SK-N-SH (cell line): ENCODE data around the gene POU2AF1. TPM values are rescaled to one million over a fixed set of nuclear protein-coding genes. Genes with fewer than 3 reads are reported as not detected.

Source experiments
- CTCF ChIA-PET: fragments of 300-600, 350-600 bp; formaldehyde crosslinking; extraction: SDS; loops from one replicate; lab custom pipeline; 2021; lab: Yijun Ruan, JAX
- POLR2A ChIA-PET: fragments of 350-600 bp; sonication (Branson Sonifier 250); formaldehyde crosslinking; extraction: SDS; loops from one replicate; lab custom pipeline; 2020; ENCODE audit warnings: antibody characterized with exemption, inconsistent platforms; lab: Yijun Ruan, JAX
- DNase-seq: peaks from one replicate; pipeline ENCODE4 v3.0.0; 2012
- H2AFZ ChIP-seq: fragments of 200-600 bp; sonication (generic); 2 replicates; pipeline ENCODE4 v1.8.1; 2016; ENCODE audit warnings: antibody characterized with exemption, mild to moderate bottlenecking, low read depth
- H3F3A ChIP-seq: fragments of 200-600 bp; sonication (generic); replicated peaks from 2 replicates; pipeline ENCODE3; 2016; ENCODE audit warnings: antibody characterized with exemption, mild to moderate bottlenecking; ENCODE audit not compliant: insufficient read depth
- H3K27ac ChIP-seq, 2 experiments: fragments of 200-500 bp in 1 of 2; fragments of 200-600 bp in 1 of 2; sonication (Bioruptor generic) in 1 of 2; sonication (generic), shearing (Covaris generic) in 1 of 2; 2 replicates each; pipeline versions ENCODE4 v1.5.1 to v1.6.1; 2014 to 2016; ENCODE audit warnings: low read depth in 2 of 2, inconsistent platforms in 1 of 2, low read length in 1 of 2, mild to moderate bottlenecking in 1 of 2, mixed read lengths in 1 of 2
- H3K27me3 ChIP-seq: fragments of 200-600 bp; sonication (generic), shearing (Covaris generic); 2 replicates; pipeline ENCODE4 v1.6.1; 2016; ENCODE audit warnings: mixed run types; ENCODE audit not compliant: insufficient read depth
- H3K36me3 ChIP-seq, 2 experiments: fragments of 200-500 bp in 1 of 2; fragments of 200-600 bp in 1 of 2; sonication (Bioruptor generic) in 1 of 2; sonication (generic) in 1 of 2; replicated peaks in 1 of 2; 2 replicates each; pipeline versions ENCODE3 to v1.5.1; 2014 to 2016; ENCODE audit warnings: low read length in 1 of 2, mild to moderate bottlenecking in 1 of 2; ENCODE audit not compliant: insufficient read depth in 2 of 2, control insufficient read depth in 1 of 2
- H3K4me1 ChIP-seq, 2 experiments: fragments of 200-500 bp in 1 of 2; fragments of 200-600 bp in 1 of 2; sonication (Bioruptor generic) in 1 of 2; sonication (generic), shearing (Covaris generic) in 1 of 2; 2 replicates each; pipeline versions ENCODE4 v1.5.1 to v1.6.1; 2014 to 2016; ENCODE audit warnings: low read depth in 1 of 2, low read length in 1 of 2, mixed run types in 1 of 2; ENCODE audit not compliant: insufficient read depth in 2 of 2, control insufficient read depth in 1 of 2
- H3K4me2 ChIP-seq: fragments of 200-600 bp; sonication (generic), shearing (Covaris generic); 2 replicates; pipeline ENCODE4 v1.6.1; 2017; ENCODE audit warnings: mixed run types
- H3K4me3 ChIP-seq, 2 experiments: fragments of 200-500 bp in 1 of 2; fragments of 200-600 bp in 1 of 2; sonication (Bioruptor generic) in 1 of 2; sonication (generic), shearing (Covaris generic) in 1 of 2; 2 replicates each; pipeline versions ENCODE4 v1.5.1 to v1.8.1; 2014 to 2016; ENCODE audit warnings: low read depth in 2 of 2, inconsistent platforms in 1 of 2, low read length in 1 of 2, mild to moderate bottlenecking in 1 of 2, mixed read lengths in 1 of 2, moderate library complexity in 1 of 2
- H3K79me2 ChIP-seq: fragments of 200-600 bp; sonication (generic); 2 replicates; pipeline ENCODE4 v1.8.1; 2017; ENCODE audit warnings: mild to moderate bottlenecking; ENCODE audit not compliant: insufficient read depth
- H3K9ac ChIP-seq: fragments of 200-600 bp; sonication (generic); 2 replicates; pipeline ENCODE4 v1.6.1; 2017; ENCODE audit warnings: mixed run types
- H3K9me2 ChIP-seq: fragments of 200-600 bp; sonication (generic); 2 replicates; pipeline ENCODE4 v1.6.1; 2017; ENCODE audit warnings: mixed run types
- H3K9me3 ChIP-seq: fragments of 200-600 bp; sonication (generic); 2 replicates; pipeline ENCODE4 v1.6.1; 2017; ENCODE audit warnings: mixed run types, mild to moderate bottlenecking, moderate library complexity
- H4K20me1 ChIP-seq: fragments of 200-600 bp; sonication (generic); 2 replicates; pipeline ENCODE4 v1.6.1; 2017; ENCODE audit warnings: mild to moderate bottlenecking, mixed run types; ENCODE audit not compliant: insufficient read depth
- CHD2 ChIP-seq: fragments of 150-350 bp; IDR thresholded peaks from 2 replicates; pipeline ENCODE4 v1.6.1; 2018; ENCODE audit warnings: low read length; ENCODE audit not compliant: partially characterized antibody
- ELF1 ChIP-seq: IDR thresholded peaks from 2 replicates; pipeline ENCODE4 v1.4.0; 2012
- EP300 ChIP-seq, 2 experiments: IDR thresholded peaks; 2 replicates each; pipeline versions ENCODE4 v1.4.0 to v1.6.1; 2012; ENCODE audit warnings: borderline replicate concordance in 1 of 2, low read depth in 1 of 2, low read length in 1 of 2
- EZH2phosphoT487 ChIP-seq: fragments of 200-600 bp; sonication (generic); IDR thresholded peaks from 2 replicates; pipeline ENCODE4 v1.6.1; 2017; ENCODE audit warnings: low read depth, mixed run types, mild to moderate bottlenecking, antibody characterized with exemption, moderate library complexity, borderline replicate concordance
- GATA2 ChIP-seq: sonication (generic); formaldehyde crosslinking; IDR thresholded peaks from 2 replicates; pipeline ENCODE4 v1.5.0; 2020; ENCODE audit warnings: mild to moderate bottlenecking, missing genetic modification reagents
- MEF2A ChIP-seq: IDR thresholded peaks from 2 replicates; pipeline ENCODE4 v1.4.0; 2012; ENCODE audit warnings: low read depth, borderline replicate concordance
- MXI1 ChIP-seq: IDR thresholded peaks from 2 replicates; pipeline ENCODE4 v1.6.1; 2012; ENCODE audit warnings: mild to moderate bottlenecking, low read depth, low read length, improper control_type of control experiment
- NFIC ChIP-seq: IDR thresholded peaks from 2 replicates; pipeline ENCODE4 v1.4.0; 2012; ENCODE audit warnings: borderline replicate concordance
- POLR2AphosphoS5 ChIP-seq: IDR thresholded peaks from 2 replicates; pipeline ENCODE4 v1.6.1; 2012; ENCODE audit warnings: low read depth, low read length
- RFX5 ChIP-seq: IDR thresholded peaks from 2 replicates; pipeline ENCODE4 v1.6.1; 2012; ENCODE audit warnings: mild to moderate bottlenecking, improper control_type of control experiment, low read length
- RXRA ChIP-seq: IDR thresholded peaks from 2 replicates; pipeline ENCODE4 v1.4.0; 2012; ENCODE audit warnings: low read depth, mild to moderate bottlenecking, borderline replicate concordance
- TEAD4 ChIP-seq: IDR thresholded peaks from 2 replicates; pipeline ENCODE4 v1.4.0; 2012; ENCODE audit warnings: mild to moderate bottlenecking, borderline replicate concordance; ENCODE audit not compliant: insufficient read depth
- USF2 ChIP-seq: fragments of 150-350 bp; IDR thresholded peaks from 2 replicates; pipeline ENCODE4 v1.6.1; 2017; ENCODE audit warnings: antibody characterized with exemption, low read length, low read depth, borderline replicate concordance
- WGBS: methylation state at CpG from one replicate; pipeline ENCODE4 v1.1.6; 2017; ENCODE audit warnings: low lambda C conversion rate; 5-methylcytosine and 5-hydroxymethylcytosine counted together
- polyA plus RNA-seq, 3 experiments: library from polyadenylated mRNA; depleted of rRNA; stranded (reverse); fragments of >200 nt; gene quantifications; 2 replicates each; pipeline ENCODE4 v1.2.3, GENCODE V29; 2012

POU2AF1 gene
- polyA plus RNA-seq, 1 of the 3 experiments (the other 2 are of a cell fraction) = 0.07 TPM

GRCh38 chr11:111410951-111411350 lies 31.9 kb upstream of the POU2AF1 start:
- CTCF ChIA-PET = interaction anchor here (0.6 to 3.5 kb wide), 4 partner anchors 12 to 1841 kb away, joined by 3 to 14 read pairs (median 8); no protein-coding TSS in a partner anchor
- H3K27me3 ChIP-seq = no peaks in the 10 kb centered on the region; the same call in 1 of the 2 replicates

GRCh38 chr11:111409915-111410314 lies 30.8 kb upstream of the POU2AF1 start:
- DNase-seq = no peak
- CTCF ChIA-PET = interaction anchor here (0.7 to 3.5 kb wide), 3 partner anchors 13 to 36 kb away, joined by 3 to 12 read pairs (median 4); no protein-coding TSS in a partner anchor
- Histone ChIP-seq H3K9ac (no peak overlapping the region), H4K20me1 (no peaks in the 10 kb centered on the region), H2AFZ (no peak overlapping the region), H3K79me2 (no peaks in the 10 kb centered on the region), H3K9me2 (no peaks in the 10 kb centered on the region), H3F3A (no peaks in the 10 kb centered on the region), H3K4me2 (no peak overlapping the region), H3K36me3 (no peaks in the 10 kb centered on the region), H3K9me3 (no peaks in the 10 kb centered on the region), H3K27me3 (no peaks in the 10 kb centered on the region; the same call in 1 of the 2 replicates), H3K4me1 (no peaks in the 10 kb centered on the region), H3K4me3 (no peak overlapping the region), H3K27ac (no peak overlapping the region)
- POLR2A ChIA-PET = no interaction called here
- 20% methylated on average over 1 of the region's 1 CpG for WGBS
- TF ChIP-seq NFIC (no peak), RXRA (no peak), USF2 (no peak), TEAD4 (no peak)

More at GRCh38 chr11:111410951-111411350, 31.9 kb upstream of the POU2AF1 start:
- no peaks in the 10 kb centered on the region for H3F3A ChIP-seq
- no peak overlapping the region for H3K27ac ChIP-seq
- no peaks in the 10 kb centered on the region for H4K20me1 ChIP-seq
- no peak for DNase-seq
- no peak overlapping the region for H2AFZ ChIP-seq
- H3K4me3 ChIP-seq = no peak overlapping the region
- H3K36me3 ChIP-seq = no peaks in the 10 kb centered on the region
- no peaks in the 10 kb centered on the region for H3K4me1 ChIP-seq
- no peaks in the 10 kb centered on the region for H3K9me3 ChIP-seq
- no peak overlapping the region for H3K4me2 ChIP-seq
- H3K9me2 ChIP-seq = no peaks in the 10 kb centered on the region
- WGBS = 54% methylated on average over 5 of the region's 5 CpGs
- TF ChIP-seq MEF2A (no peak), EP300 (IDR thresholded peaks at IDR 0.05; ENCODE audit: borderline replicate concordance in 1 of 2, low read depth in 1 of 2, low read length in 1 of 2) (no peak), RFX5 (no peak), CHD2 (no peak), ELF1 (no peak), POLR2AphosphoS5 (no peak), MXI1 (no peak), EZH2phosphoT487 (no peak), GATA2 (CRISPR knock-in tag) (no peak)
- POLR2A ChIA-PET = no interaction called here
- H3K9ac ChIP-seq = no peak overlapping the region
- H3K79me2 ChIP-seq = no peaks in the 10 kb centered on the region
